Measurements from ENCODE around the gene ADGRG2. TPM values are rescaled to one million over a fixed set of nuclear protein-coding genes. Genes with fewer than 3 reads are reported as not detected.
"Not testable (repeated sequence)": the region's sequence is repeated elsewhere in the genome, so short reads cannot be mapped to it uniquely, and the experiment has no call there.

The ADGRG2 gene
- total RNA-seq, 3 donors from 2014 or later, result 0.66 to 1.3 (median 0.96) TPM

DNA sequence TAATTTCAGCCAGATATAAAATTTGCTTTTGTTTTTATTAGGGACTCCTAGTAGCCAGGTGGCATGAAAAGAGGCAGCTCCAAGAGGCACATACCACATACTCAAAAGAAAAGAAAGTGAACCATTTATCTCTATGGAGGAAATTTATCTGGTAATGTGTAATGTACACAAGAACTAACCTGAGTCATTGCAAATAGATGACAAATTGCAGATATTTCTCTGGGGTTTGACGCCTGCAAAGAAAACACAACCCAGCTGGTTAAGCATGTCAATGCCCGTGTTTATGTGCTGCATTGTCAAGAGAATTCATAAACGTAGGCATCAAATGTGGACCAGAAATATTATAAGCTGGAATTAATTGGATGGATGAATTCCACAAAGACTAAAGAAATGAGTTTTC is 91.5 kb downstream of the ADGRG2 start:
- no peak overlapping the region for H3K4me3 ChIP-seq

DNA sequence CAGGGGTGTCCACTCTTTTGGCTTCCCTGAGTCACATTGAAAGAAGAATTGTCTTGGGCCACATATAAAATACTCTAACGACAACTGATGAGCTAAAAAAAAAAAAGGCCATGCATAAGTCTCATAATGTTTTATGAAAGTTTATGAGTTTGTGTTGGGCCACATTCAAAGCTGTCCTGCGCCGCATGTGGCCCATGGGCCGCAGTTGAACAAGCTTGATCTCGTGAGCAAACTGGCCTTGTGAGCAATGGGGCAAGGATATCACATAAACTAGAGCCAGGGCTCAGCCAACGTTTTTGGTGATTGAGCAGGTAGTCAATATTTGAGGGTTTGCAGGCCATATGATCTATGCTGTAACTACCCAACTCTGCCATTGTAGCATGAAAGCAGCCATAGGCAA is 93.7 kb downstream of the ADGRG2 start:
- intact Hi-C loops (cut with DNase I; ENCODE audit: low total_unique reads), result no loop called here
- H3K27ac ChIP-seq, result no peak overlapping the region
- no peaks in the 10 kb centered on the region for H3K4me1 ChIP-seq
- TF ChIP-seq, protein P1, sequence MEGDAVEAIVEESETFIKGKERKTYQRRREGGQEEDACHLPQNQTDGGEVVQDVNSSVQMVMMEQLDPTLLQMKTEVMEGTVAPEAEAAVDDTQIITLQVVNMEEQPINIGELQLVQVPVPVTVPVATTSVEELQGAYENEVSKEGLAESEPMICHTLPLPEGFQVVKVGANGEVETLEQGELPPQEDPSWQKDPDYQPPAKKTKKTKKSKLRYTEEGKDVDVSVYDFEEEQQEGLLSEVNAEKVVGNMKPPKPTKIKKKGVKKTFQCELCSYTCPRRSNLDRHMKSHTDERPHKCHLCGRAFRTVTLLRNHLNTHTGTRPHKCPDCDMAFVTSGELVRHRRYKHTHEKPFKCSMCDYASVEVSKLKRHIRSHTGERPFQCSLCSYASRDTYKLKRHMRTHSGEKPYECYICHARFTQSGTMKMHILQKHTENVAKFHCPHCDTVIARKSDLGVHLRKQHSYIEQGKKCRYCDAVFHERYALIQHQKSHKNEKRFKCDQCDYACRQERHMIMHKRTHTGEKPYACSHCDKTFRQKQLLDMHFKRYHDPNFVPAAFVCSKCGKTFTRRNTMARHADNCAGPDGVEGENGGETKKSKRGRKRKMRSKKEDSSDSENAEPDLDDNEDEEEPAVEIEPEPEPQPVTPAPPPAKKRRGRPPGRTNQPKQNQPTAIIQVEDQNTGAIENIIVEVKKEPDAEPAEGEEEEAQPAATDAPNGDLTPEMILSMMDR (IDR thresholded peaks at IDR 0.05), result no peak
- no peak for TF ChIP-seq POLR2A (IDR thresholded peaks at IDR 0.05)
- no peak for DNase-seq (ENCODE audit: low spot score in 2 of 2)
- peaks cover 0 to 16% of the 10 kb centered on the region in 2 donors for H3K27me3 ChIP-seq
- H3K36me3 ChIP-seq, result no peaks in the 10 kb centered on the region
- no peaks in the 10 kb centered on the region for H3K9me3 ChIP-seq
- no peak overlapping the region for H3K4me3 ChIP-seq

More for the DNA sequence above, 91.5 kb downstream of the ADGRG2 start:
- Histone ChIP-seq H3K27me3 (peaks cover 0 to 20% of the 10 kb centered on the region in 2 donors), H3K4me1 (no peaks in the 10 kb centered on the region), H3K27ac (no peak overlapping the region), H3K36me3 (no peaks in the 10 kb centered on the region), H3K9me3 (no peaks in the 10 kb centered on the region)
- TF ChIP-seq POLR2AphosphoS5 (IDR thresholded peaks at IDR 0.05) (no peak), POLR2A (IDR thresholded peaks at IDR 0.05) (no peak)
- intact Hi-C loops (cut with DNase I; ENCODE audit: low total_unique reads), result no loop called here
- no peak for DNase-seq (ENCODE audit: low spot score in 2 of 2)

DNA sequence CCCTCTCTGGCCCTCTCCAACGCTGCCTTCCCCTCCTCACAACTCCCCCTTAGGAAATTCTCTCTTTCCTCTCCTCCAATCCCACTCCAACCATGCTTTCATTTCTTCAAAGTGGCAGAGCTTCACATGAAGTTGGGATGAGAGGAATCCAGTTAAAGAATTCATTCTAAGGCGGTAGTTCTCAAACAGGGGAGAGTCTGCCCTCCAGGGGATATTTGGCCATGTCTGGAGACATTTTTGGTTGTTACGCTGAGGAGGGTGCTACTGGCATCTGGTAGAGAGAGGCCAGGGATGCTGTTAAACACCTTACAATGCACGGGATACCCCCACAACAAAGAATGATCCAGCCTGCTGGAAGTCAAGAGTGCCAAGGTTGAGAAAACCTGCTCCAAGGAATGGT is 97.9 kb downstream of the ADGRG2 start:
- intact Hi-C loops (cut with DNase I; ENCODE audit: low total_unique reads), result no loop called here
- H3K27me3 ChIP-seq, result peaks cover 0 to 5% of the 10 kb centered on the region in 2 donors
- no peak for TF ChIP-seq POLR2A (IDR thresholded peaks at IDR 0.05)
- no peak for TF ChIP-seq POLR2AphosphoS5 (IDR thresholded peaks at IDR 0.05)
- TF ChIP-seq, protein P1 (IDR thresholded peaks at IDR 0.05), result no peak
- H3K4me1 ChIP-seq, result no peaks in the 10 kb centered on the region
- H3K9me3 ChIP-seq, result no peaks in the 10 kb centered on the region
- no peak overlapping the region for H3K27ac ChIP-seq
- no peak overlapping the region for H3K4me3 ChIP-seq
- DNase-seq (ENCODE audit: low spot score in 2 of 2), result no peak
- no peaks in the 10 kb centered on the region for H3K36me3 ChIP-seq

DNA sequence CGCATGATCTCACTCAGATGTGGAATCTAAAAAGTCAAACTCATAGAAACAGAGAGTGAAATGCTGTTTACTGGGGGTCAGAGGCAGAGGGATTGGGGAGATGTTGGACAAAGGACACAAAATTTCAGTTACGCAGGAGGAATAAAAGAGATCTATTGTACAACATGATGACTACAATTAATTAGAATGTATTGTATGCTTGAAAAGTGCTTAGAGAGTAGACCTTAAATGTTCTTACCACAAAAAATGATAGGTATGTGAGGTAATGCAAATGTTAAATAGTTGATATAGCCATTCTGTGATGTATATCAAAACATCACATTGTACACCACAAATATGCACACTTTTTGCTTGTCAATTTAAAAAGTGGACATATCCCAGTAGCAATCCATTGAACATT is 102.3 kb downstream of the ADGRG2 start:
- Histone ChIP-seq H3K4me1 (no peaks in the 10 kb centered on the region), H3K4me3 (no peak overlapping the region), H3K36me3 (no peaks in the 10 kb centered on the region), H3K27ac (no peak overlapping the region), H3K9me3 (no peaks in the 10 kb centered on the region), H3K27me3 (peaks cover 0 to 7% of the 10 kb centered on the region in 2 donors)
- no peak for TF ChIP-seq POLR2A (IDR thresholded peaks at IDR 0.05)
- TF ChIP-seq POLR2AphosphoS5 (IDR thresholded peaks at IDR 0.05), result no peak
- TF ChIP-seq, protein P1 (IDR thresholded peaks at IDR 0.05), result no peak
- DNase-seq (ENCODE audit: low spot score in 2 of 2), result no peak
- intact Hi-C loops (cut with DNase I; ENCODE audit: low total_unique reads), result no loop called here

DNA sequence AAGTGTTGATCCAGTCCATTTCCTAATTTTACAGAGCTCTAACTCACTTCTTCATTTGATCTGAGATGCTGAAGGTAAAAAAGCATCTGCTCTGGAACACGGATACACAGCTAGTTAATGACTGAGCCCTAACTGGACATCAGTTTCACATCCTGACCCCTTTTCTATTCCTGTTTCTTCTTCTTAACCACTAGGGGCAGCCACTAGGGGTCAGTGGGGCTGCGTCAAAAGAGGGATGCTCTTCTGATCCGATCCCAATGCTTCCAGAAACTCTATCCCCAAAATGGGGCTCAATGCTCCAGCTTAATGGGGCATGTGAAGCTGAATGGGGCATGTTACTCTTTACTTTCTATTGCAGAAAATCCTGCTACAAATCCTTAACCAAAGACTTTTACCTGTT is 105.0 kb downstream of the ADGRG2 start:
- H3K4me3 ChIP-seq, result no peak overlapping the region
- intact Hi-C loops (cut with DNase I; ENCODE audit: low total_unique reads), result no loop called here
- H3K27me3 ChIP-seq, result peaks cover 0 to 7% of the 10 kb centered on the region in 2 donors
- no peak overlapping the region for H3K27ac ChIP-seq
- no peak for TF ChIP-seq POLR2A (IDR thresholded peaks at IDR 0.05)
- TF ChIP-seq, protein P1 (IDR thresholded peaks at IDR 0.05), result no peak
- TF ChIP-seq POLR2AphosphoS5 (IDR thresholded peaks at IDR 0.05), result no peak
- no peak for DNase-seq (ENCODE audit: low spot score in 2 of 2)
- no peaks in the 10 kb centered on the region for H3K36me3 ChIP-seq
- H3K4me1 ChIP-seq, result no peaks in the 10 kb centered on the region
- no peaks in the 10 kb centered on the region for H3K9me3 ChIP-seq

DNA sequence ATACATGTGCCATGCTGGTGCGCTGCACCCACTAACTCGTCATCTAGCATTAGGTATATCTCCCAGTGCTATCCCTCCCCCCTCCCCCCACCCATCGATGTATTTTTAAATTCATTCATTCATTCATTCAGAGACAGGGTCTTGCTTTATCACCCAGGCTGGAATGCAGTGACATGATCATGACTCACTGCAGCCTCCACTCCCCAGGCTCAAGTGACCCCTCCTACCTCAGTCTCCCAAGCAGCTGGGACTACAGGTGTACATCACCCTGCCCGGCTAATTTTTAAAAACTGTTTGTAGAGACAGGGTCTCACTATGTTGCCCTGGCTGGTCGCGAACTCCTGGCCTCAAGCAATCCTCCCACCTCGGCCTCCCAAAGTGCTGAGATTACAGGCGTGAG is 105.7 kb downstream of the ADGRG2 start:
- H3K27me3 ChIP-seq; H3K4me1 ChIP-seq; intact Hi-C loops (cut with DNase I; ENCODE audit: low total_unique reads); H3K9me3 ChIP-seq; H3K36me3 ChIP-seq; H3K27ac ChIP-seq; DNase-seq (ENCODE audit: low spot score in 2 of 2); H3K4me3 ChIP-seq: not testable (repeated sequence)

Data from breast epithelium (tissue), 4 donors.